Astrocyte of the hippocampus (primary cell): ENCODE results near the gene BICDL2.

Experiments used
- DNase-seq: peaks from one replicate; pipeline ENCODE4 v3.0.0; 2011; ENCODE audit warnings: low read depth, low spot score

BICDL2 gene

DNA sequence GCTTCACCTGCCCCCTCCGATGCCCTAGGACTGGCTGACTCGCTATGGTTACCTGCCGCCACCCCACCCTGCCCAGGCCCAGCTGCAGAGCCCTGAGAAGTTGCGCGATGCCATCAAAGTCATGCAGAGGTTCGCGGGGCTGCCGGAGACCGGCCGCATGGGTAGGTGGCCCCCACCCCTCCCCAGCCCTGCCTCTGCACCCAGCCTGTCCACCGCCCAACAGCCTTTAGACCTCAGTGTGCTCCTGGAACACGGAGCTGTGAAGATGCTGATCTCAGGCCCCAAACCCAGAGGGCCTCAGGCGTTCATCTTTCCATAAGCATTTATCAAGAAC is 10.6 kb upstream of the BICDL2 start:
- no peak for DNase-seq

DNA sequence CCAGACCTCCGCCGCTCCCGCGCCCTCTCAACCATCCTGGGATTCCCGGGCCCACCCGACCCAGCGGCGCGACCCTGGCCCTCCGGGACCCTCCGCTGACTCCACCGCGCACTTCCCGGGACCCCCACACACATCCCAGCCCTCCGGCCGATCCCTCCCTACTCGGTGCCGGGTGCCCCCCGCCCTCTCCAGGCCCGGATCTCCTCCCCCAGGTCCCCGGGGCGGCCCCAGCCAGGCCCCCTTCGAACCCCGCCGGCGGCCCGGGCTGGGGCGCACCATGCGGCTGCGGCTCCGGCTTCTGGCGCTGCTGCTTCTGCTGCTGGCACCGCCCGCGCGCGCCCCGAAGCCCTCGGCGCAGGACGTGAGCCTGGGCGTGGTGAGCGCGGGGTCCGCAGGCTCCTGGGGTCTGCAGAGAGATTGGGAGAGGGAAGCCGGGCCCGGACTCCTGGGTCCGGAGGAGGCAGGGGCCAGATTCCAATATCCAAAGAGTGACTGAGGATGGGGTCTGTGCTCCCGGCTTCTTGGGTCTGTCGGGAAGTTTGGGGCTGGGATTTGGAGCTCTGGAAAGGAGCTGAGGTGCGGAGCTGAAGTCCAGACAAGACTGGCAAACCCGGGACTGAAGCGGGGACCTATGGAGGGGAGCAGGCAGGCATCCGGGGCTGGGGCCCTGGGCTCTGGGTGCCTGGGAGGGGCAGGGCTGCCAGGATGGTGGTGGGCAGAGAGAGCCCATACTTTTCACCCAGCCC is 10.1 kb upstream of the BICDL2 start:
- DNase-seq = peak; percentile 11

DNA sequence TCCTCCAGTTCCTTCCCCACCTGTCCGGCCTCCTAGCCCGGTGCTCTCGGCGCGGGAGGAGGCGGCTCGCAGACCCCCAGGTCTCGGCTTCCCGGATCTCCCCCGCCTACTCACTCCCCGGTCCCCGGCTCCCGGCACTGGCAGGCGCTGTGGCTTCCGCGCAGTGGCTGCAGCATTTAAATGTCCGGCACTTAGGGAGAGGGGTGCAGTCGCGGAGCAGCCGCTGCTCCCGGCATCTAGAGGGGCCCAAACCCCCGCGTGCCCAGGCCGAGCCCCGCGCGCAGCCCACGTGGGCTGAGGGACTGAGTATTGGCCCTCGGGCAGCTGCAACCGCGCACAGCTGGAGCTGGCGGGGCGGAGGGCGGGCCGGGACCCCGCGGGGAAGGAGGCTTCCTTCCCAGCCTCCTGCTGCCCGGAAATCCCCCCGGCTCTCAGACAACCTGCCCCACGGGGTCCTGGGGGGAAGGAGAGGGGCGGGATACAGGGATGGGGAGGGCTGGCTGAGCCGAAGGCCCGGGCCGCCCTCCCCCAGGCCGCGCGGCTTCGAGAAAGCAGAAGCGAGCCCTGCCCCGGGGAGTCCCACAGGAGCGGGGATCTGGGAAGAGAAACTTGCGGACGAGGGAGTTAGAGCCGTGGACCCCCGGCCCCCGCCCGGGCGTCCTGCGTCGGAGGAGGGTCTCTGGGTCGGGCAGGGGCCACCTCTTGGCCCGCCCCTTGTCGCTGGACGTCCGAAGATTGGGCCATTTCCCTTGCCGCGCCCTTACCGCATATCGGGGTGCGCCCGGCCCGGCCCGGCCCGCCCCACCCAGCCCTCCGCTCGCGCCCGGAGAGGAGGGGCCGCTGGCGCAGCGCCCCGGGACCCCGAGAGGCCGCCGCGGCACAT is 9.3 kb upstream of the BICDL2 start, which contains the start of gene MMP25:
TSS of gene MMP25 (plus strand) at position 804 of the 883 bp plus-strand sequence. CDS start 357 bp downstream, outside the sequence.
- peak; percentile 20 for DNase-seq

DNA sequence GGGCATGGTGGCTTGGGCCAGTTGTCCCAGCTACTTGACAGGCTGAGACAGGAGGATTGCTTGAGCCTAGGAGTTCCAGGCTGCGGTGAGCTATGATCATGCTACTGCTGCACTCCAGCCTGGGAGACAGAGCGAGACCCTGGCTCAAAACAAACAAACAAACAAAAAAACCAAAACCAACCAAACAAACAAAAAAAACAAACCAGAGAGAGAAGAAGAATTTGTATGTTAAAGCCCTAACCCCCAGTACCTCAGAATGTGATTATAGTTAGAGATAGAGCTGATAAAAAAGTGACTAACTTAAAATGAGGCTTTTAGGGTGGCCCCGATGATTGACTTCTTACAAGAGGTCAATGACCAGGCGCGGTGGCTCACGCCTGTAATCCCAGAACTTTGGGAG is 8.0 kb upstream of the BICDL2 start:
- DNase-seq = no peak

DNA sequence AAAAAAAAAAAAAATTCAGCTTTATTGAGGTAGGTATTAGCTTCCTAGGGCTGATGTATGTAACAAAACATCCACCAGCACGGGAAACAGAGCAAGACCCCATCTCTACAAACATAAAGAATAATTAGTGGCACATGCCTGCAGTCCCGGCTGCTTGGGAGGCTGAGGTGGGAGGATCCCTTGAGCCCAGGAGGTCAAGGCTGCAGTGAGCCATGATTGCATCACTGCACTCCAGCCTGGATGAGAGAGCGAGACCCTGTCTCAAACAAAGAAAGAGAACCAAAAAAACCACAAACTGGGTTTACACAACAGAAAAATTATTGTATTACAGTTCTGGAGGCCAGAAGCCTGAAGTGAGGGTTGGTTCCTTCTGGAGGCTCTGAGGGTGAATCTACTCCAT is 5.6 kb upstream of the BICDL2 start:
- no peak for DNase-seq

DNA sequence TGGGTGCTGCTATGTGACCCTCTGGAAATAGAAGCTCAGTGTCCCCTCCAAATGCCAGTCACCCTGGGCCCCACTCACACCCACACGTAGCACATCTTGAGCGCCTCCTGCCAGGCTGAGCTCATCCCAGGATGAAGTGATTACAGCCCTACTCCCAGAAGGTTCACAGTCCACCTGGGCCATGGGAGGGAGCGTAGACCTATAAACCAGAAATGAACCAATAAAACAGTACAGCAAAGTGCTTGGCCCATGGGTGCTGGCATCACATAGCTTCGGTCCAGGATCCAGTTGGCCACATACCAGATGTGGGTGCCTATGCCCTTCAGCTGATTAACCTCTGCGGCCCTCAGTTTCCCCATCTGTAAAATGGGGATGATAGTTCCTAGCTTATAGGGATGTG is 2.2 kb upstream of the BICDL2 start:
- no peak for DNase-seq

DNA sequence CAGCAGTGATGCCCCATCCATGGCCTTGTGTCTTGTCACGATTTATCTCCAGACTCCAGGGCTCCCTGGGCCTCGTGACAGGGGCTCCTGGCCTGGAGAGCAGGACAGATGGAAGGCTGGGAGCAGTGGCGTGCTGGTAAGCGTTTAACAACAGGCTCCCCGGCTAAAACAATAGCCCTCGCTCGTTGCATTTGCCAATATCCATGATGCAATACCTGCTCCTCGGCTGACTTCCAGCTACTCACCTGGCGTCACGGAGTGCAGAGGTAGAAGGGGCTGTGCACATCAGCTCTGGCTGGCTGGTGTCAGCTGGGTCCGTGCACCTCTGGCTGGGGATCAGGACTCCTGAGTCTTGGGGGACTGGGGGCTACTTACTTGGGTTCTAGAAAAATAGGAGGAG is 1.5 kb upstream of the BICDL2 start:
- DNase-seq = no peak

DNA sequence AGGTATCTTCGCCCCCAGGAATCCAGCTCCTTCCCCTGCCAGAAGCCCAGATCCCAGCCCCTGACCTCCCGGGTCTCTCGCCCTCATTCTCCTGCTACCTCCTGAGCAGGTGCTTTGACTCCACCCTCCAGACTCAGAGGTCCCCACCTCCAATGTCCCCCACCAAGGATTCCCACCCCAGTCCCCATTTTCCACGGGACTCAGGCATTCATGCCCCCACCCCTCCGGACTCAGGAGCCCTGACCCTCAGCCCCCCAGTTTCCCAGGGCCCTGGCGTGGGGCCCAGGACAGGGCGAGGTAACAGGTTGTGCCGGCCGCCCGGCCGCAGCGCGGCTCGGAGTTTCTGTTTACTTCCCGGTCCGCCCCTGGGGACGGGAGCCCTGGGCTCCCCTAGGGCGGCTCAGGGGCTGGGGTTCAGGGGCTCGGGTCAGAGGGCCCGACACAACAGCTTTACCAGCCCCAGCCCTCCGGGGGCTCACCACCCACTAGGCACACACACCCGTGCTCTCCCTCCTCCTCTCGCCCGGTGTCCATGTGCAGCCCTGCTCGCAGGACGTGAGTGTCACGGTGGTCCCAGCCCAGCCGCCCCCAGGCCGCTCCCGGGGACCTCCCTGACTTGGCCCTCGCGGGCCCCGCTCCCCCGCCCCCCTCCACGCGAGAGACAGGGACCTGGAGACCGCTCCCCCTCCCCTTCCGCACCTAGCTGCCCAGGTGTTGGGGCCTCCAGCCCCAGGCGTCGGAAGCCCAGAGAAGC is 595 bp downstream of the BICDL2 start:
- DNase-seq = no peak

DNA sequence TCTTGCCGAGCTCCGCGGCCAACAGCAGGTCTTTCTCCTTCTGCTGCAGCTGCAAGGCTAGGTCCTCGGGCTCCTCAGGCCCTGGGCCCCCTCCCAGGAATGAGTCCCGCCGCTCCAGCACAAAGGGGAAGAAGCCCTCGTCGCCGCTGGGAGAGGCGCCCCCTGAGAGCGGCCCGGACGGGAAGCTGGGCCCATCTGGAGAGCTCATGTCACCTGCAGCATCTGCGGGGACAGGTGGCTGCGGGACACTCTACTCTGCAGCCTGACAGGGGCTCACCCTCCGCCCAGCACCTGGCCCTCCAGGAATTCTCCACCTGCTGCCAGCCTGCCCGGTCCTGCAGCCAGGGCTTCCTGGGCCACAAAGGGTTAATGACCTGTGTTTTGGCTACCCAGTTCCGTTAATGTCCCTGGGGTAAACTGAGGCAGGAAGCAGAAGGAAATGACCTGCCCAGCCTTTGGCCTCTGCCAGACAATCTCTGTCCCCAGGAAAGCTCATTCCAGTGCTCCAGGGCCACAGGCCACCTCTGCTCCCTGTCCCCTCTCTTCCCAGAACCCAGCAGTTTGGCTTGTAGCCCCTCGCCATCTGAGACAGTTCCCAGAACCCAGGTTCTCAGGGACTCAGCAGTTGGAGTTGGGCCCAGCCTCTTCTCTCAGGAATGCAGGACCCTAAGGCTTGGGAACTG is 1.3 kb downstream of the BICDL2 start:
- DNase-seq = no peak

DNA sequence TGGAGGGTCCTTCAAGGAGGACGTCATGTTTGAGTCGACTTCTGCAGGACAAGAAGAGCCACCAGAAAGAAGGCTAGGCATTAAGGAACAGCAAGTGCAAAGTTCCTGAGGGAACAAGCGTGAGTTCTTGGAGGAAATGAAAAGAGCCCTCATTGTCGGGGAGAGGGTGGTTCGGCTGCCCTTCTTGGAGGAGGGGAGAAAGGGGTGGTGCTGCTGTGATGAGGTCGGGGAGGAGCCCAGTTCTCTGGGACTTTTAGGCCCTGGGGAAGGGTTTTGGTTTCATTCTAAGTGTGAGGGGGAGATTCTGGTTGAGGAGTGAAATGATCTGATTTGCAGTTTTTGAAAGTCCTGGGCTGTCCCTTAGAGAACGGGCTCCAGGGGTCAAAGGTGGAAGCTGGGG is 4.1 kb downstream of the BICDL2 start:
- DNase-seq = no peak

DNA sequence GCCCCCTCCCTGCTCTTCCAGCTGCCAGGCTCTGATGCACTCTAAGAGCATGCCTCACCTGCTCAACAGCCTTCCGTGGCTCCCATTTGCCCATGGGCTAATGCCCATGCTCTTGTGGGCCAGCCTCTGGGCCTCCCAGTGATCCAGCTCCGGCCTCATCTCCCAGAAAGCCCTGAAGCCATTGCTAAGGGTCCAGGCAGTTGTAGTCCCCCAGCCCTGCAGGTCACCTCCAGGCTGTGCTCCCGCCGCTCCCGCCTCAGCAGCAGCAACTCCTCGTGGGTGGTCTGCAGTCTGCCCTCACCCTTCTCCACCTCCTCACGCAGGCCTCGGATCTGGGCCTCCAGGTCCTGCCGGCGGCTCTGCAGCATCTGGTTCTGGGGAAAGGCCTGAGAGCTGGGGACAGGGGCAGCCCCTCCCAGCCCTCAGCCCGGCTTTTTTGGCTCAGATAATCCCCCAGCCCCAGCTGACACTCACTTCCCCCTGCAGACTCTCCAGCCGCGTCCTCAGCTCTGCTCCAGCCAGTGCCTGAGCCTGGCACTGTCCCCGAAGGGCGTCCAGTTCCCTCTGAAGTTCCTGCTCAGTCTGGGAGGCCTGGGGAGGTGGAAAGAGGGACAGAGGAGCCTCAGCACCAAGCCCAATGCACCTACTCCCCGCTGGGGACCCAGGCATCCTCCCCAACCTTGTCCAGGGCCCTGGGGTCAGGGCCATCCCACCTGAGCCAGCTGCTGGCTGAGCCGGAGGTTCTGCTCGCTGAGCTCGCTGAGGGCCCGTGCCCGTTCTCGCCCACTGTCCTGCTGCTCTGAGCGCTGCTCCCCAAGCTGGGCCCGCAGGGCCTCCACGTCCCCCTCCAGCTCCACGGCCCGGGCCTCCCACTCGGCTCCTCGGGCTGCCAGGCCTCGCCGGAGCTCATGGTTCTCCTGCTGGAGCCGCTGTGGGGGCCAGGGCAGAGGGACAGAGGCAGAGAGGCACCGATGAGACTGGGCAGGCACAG is 6.2 kb downstream of the BICDL2 start:
- DNase-seq = no peak

DNA sequence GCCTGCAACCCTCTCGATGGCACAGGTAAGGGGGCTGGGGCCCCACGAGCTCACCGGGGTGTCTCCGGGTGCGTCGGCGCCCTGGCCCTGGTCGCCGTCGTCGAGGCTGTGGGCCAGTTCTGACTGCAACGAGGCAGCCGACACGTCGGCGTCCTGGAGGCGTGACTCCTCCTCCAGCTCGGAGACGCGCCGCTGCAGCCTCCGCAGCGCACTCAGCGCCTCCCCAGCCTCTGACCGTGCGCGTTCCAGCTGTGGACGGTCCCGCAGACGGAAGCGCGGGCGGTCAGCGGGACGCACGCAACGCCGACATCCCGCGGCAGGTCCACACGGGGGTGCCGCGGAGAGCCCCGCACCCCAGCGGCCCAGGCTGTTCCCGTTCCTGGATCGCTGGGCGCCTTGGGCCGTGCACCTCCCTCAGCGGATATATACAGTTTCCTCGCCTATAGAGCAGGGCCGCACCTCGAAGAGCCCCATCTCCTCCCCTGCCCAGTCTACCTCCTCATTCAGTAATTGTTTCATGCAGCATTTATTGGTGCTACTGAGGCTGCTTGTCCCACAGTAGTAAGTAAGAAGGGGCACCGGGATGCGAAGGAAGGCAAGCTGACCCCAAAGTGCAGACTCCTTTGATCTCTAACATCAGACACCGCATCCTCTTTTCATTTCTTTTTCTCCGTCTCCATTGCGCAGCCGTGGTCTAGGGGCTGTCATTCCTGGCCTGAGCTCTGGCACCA is 7.1 kb downstream of the BICDL2 start:
- DNase-seq = peak; percentile 57

DNA sequence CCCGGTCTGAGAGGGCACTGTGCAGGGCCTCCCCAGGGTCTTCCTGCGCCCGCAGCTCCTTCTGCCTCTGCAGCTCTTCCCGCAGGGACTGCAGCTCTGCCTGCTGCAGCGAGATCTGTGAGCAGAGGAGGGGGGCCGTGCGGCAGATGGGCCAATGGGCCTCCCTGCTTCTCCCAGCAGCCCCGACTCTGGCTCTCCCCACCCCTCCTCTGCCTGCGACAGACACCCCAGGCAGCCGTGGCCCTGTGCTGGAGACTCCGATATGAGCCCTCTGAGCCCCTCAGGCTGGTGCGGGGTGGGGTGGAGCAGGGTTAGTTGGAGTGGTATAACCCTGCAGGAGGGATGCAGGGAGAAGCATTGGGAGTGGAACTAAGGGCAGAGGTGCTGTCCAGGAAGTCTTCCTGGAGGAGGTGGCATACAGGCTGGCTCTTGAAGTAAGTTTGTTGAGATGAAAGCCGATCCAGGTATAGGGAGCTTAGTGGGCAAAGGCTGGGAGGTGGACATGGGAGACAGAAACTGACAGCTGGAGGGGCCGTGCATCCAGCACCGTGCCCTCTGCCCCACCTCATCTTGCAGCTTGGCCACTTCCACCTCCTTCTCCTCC is 7.9 kb downstream of the BICDL2 start:
- DNase-seq = no peak

DNA sequence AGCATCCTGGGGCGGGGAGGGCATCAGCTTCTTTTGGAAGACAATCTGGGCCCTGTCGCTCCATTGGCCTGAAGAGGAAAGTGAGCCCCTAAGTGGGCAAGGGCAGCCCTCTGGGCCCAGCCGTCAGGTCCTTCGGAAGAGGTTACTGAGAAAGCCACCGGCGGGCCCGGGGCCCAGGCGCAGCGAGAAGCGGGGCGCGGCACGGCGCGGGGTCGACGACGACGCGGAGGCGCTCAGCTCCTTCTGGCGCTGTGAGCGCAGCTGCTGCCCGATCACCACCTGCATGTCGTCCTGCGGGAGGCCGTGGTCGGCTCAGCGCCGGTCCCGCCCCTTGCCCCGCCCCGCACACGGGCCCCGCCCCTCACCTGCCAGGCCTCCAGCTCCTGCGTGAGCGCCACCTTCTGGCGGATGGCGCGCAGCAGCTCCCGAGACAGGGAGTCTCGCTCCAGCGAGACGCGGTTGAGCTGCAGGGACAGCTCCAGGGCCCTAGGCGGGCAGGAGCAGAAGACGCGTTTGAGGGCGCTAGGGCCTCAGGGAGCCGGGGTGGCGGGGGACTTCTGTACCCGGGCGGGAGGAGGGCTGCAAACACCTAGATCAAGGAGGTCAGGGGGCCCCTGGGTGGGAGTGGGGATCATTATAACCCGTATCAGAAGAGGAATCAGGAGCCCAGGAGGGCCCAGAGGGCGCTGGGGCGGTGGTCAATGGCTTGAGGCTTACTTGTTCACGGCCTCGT is 8.6 kb downstream of the BICDL2 start:
- peak; percentile 95 for DNase-seq

DNA sequence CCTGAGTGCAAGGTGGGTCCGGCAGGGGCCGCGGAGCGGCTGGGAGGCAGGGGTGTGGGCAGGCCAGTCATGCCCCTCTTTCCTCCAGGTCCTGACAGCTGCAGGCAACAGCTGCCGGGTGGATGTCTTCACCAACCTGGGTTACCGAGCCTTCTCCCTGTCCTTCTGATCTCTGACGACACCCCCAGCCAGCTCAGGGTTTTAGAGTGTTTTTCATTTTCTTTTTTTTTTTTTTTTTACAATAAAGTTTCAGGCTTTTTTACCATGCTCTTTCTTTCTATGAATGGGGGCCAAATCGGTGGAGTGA is 9.3 kb downstream of the BICDL2 start:
- no peak for DNase-seq

DNA sequence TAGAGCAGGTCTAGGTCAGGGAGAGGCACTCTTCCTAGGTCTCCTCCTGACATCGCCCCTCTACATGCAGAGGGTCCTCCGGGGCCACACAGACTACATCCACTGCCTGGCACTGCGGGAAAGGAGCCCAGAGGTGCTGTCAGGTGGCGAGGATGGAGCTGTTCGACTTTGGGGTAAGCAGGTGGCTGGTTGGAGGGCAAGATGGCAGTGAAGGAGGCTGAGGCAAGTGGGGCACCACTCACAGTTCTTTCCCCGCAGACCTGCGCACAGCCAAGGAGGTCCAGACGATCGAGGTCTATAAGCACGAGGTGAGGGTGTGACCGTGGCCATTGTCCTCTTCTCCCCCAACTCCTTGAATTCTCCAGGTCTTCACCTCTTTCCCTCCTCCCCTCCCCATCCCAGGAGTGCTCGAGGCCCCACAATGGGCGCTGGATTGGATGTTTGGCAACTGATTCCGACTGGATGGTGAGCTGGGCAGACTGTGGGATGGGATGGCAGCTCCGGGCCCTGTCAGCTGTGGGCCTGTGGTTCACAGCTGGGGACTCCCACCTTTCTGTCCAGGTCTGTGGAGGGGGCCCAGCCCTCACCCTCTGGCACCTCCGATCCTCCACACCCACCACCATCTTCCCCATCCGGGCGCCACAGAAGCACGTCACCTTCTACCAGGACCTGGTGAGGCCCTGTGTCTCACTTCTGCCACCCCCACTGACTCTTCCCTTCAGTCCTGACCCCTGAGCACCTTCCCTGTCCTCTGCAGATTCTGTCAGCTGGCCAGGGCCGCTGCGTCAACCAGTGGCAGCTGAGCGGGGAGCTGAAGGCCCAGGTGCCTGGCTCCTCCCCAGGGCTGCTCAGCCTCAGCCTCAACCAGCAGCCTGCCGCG is 9.9 kb downstream of the BICDL2 start:
- DNase-seq = no peak

DNA sequence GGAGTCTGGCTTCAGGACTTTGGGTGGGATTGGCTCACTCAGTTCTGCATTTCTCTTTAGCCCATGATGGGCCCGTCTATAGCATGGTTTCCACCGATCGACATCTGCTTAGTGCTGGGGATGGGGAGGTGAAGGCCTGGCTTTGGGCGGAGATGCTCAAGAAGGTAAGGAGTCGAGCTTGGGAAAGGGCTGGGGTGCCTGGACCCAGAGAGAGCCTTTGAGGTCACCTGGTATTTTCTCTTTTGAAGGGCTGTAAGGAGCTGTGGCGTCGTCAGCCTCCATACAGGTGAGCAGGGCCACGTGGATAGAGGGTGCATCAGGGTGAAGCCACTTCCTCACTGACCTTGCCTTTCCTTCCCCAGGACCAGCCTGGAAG is 10.8 kb downstream of the BICDL2 start:
- no peak for DNase-seq
